ENCODE results near the gene PCNX1. TPM values are rescaled to one million over a fixed set of nuclear protein-coding genes. Genes with fewer than 3 reads are reported as not detected.

Gene PCNX1
- total and polyA plus RNA-seq, 12 donors: 11.3 to 196 (median 106) TPM

DNA sequence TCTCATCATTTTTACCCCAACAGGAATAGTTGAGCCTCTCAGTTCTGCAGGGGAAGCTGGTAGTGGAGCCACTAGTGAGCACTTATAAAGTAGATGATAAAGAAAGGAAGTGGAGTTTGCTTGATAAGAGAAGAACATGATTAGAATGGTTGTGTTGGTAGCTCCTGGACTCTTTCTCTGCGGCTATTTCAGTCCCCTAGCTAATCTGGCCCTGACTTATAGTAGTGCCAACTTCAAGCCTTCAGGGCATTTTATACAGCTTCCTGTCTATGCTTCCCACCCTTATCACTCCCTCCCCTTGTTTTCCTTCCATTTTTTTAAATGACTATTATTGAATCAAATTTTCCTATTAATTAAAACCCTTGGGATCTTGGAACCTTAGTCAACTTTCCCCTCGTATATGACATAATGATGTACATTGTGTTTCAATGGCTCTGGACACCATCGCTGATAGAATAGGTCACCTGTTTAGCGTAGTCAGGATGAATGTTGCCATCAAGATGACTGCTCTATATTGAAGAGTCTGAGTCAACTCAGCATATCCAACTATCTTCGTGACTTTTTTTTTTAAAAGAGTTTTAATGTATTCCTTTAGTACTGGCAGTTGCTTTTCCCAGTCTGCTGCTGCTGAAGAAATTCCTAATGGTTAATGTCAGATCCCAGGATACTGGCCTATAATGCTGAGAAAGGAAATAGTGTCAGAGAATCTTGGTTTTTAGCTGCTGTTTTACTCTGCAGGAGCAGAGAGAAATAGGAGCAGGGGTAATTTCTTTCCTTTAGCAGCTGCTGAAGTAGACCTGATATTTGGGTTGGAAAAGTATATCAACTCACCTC is 16.2 kb upstream of the PCNX1 start:
- intact Hi-C loops (cut with DNase I): loop anchor here in 1 of 2 donors (10.0 kb wide), 1 partner anchor 66 kb away; no protein-coding TSS in a partner anchor
- peaks cover 0 to 6% of the 10 kb centered on the region in 2 donors for H3K4me1 ChIP-seq (replicated peaks in 1 of 2)

DNA sequence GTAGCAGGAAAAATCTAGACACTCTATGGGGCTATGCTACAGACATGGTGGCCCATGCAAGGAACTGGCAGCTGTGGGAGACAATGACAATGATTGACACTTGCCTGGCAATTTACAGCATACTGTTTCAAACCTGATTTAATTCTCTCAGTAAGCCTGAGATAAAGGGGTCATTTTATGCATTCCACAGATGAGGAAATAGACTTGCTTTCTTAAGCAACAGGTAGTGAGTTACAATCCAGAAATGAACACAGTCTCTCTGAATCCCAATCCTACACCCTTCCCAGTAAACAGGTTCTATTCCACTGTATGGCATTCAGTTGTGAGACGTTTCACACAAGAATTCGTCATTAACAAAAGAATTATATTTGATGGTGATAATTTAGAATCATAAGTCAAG is 15.5 kb upstream of the PCNX1 start:
- H3K4me1 ChIP-seq (replicated peaks in 1 of 2): peaks cover 0 to 6% of the 10 kb centered on the region in 2 donors
- DNase-seq: no peak
- intact Hi-C loops (cut with DNase I): loop anchor here in 1 of 2 donors (10.0 kb wide), 1 partner anchor 67 kb away; no protein-coding TSS in a partner anchor
- no peaks in the 10 kb centered on the region for H3K36me3 ChIP-seq (replicated peaks in 1 of 2)
- no peaks in the 10 kb centered on the region for H3K27me3 ChIP-seq
- TF ChIP-seq, protein P1, sequence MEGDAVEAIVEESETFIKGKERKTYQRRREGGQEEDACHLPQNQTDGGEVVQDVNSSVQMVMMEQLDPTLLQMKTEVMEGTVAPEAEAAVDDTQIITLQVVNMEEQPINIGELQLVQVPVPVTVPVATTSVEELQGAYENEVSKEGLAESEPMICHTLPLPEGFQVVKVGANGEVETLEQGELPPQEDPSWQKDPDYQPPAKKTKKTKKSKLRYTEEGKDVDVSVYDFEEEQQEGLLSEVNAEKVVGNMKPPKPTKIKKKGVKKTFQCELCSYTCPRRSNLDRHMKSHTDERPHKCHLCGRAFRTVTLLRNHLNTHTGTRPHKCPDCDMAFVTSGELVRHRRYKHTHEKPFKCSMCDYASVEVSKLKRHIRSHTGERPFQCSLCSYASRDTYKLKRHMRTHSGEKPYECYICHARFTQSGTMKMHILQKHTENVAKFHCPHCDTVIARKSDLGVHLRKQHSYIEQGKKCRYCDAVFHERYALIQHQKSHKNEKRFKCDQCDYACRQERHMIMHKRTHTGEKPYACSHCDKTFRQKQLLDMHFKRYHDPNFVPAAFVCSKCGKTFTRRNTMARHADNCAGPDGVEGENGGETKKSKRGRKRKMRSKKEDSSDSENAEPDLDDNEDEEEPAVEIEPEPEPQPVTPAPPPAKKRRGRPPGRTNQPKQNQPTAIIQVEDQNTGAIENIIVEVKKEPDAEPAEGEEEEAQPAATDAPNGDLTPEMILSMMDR (IDR thresholded peaks at IDR 0.05): no peak
- no peak for TF ChIP-seq POLR2A (IDR thresholded peaks at IDR 0.05)
- no peaks in the 10 kb centered on the region for H3K9me3 ChIP-seq (replicated peaks in 1 of 3)
- 74 to 85% (median 78%) methylated on average over 2 of the region's 2 CpGs for WGBS, 4 donors
- no peak overlapping the region for H3K27ac ChIP-seq
- no peak overlapping the region for H3K4me3 ChIP-seq

More for the DNA sequence above, 16.2 kb upstream of the PCNX1 start:
- Histone ChIP-seq H3K36me3 (replicated peaks in 1 of 2) (no peaks in the 10 kb centered on the region), H3K9me3 (replicated peaks in 1 of 3) (no peaks in the 10 kb centered on the region), H3K27ac (no peak overlapping the region), H3K27me3 (no peaks in the 10 kb centered on the region), H3K4me3 (no peak overlapping the region)
- DNase-seq: no peak
- TF ChIP-seq, protein P1 (IDR thresholded peaks at IDR 0.05): no peak
- no peak for TF ChIP-seq POLR2A (IDR thresholded peaks at IDR 0.05)
- WGBS, 4 donors: 81 to 88% (median 83%) methylated on average over 5 of the region's 5 CpGs

DNA sequence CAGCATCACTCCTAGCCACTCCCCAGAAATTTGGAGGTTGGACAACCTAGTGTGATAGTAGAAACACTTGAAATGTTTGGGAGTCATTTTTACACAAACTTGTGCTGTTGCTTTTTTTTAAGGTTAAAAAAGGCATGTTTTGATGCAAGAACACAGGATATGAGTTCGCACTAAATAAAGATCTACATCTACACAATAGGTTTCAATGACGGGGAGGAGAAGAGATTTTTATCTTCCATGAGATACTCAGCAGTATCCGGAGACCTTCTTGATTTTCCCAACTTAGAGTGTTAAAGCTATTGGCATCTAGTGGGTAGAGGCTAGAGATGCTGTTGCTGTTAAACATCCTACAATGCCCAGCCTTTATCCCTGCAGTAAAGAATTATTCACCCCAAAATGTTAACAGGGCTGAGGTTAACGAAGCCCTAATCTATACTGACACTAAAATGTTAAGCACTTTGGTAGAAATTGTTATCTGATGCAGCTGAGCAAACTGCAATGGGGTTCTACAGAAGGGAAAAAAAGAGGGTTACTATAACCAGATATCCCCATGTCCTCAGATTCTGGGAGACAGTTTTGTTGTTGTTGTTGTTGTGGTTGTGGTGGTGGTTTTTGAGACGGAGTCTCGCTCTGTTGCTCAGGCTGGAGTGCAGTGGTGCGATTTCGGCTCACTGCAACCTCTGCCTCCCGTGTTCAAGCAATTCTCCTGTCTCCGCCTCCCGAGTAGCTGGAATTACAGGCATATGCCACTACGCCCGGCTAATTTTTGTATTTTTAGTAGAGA is 14.0 kb upstream of the PCNX1 start:
- no peaks in the 10 kb centered on the region for H3K36me3 ChIP-seq (replicated peaks in 1 of 2)
- H3K4me3 ChIP-seq: no peak overlapping the region
- intact Hi-C loops (cut with DNase I): loop anchor here in 1 of 2 donors (10.0 kb wide), 1 partner anchor 68 kb away; no protein-coding TSS in a partner anchor
- H3K27me3 ChIP-seq: no peaks in the 10 kb centered on the region
- H3K4me1 ChIP-seq (replicated peaks in 1 of 2): no peaks in the 10 kb centered on the region
- DNase-seq: no peak
- WGBS, 4 donors: 86 to 96% (median 88%) methylated on average over 13 of the region's 13 CpGs
- H3K9me3 ChIP-seq (replicated peaks in 1 of 3): no peaks in the 10 kb centered on the region
- TF ChIP-seq, protein P1 (IDR thresholded peaks at IDR 0.05): no peak
- no peak for TF ChIP-seq POLR2A (IDR thresholded peaks at IDR 0.05)
- H3K27ac ChIP-seq: no peak overlapping the region

DNA sequence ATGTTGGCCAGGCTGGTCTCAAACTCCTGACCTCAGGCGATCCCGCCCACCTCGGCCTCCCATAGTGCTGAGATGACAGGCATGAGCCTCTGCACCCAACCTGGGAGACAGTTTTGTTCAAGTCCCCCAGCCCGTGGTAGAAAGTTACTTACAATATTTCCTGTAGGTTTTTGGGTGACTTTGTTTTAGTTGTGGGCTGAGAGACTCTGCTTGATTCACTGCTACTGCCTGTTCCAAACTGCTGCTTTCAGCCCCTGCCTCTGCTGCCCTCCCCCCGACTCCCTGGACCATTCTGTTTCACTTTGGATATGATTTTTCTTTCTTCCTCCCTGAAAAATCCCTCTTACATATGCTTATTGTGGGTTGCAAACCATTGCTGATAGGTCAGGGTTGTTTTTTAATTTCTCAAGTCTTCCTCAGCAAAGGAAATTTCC is 13.4 kb upstream of the PCNX1 start:
- H3K36me3 ChIP-seq (replicated peaks in 1 of 2): no peaks in the 10 kb centered on the region
- no peak overlapping the region for H3K4me3 ChIP-seq
- intact Hi-C loops (cut with DNase I): loop anchor here in 1 of 2 donors (10.0 kb wide), 1 partner anchor 69 kb away; no protein-coding TSS in a partner anchor

More for the DNA sequence above, 13.4 kb upstream of the PCNX1 start:
- Histone ChIP-seq H3K27ac (no peak overlapping the region), H3K4me1 (replicated peaks in 1 of 2) (no peaks in the 10 kb centered on the region), H3K27me3 (no peaks in the 10 kb centered on the region), H3K9me3 (replicated peaks in 1 of 3) (no peaks in the 10 kb centered on the region)
- TF ChIP-seq, protein P1 (IDR thresholded peaks at IDR 0.05): no peak
- TF ChIP-seq POLR2A (IDR thresholded peaks at IDR 0.05): no peak
- DNase-seq: no peak
- WGBS, 4 donors: 79 to 86% (median 83%) methylated on average over 5 of the region's 5 CpGs

Data from adrenal gland (tissue), 12 donors.